BJ (cell line): Measurements from ENCODE around the gene CLTC. TPM values are rescaled to one million over a fixed set of nuclear protein-coding genes. Genes with fewer than 3 reads are reported as not detected.

Experiments
- CTCF ChIA-PET: fragments of 350-600 bp; formaldehyde crosslinking; extraction: SDS; loops from one replicate; lab custom pipeline; 2021; ENCODE audit warnings: antibody characterized with exemption, inconsistent platforms; lab: Yijun Ruan, JAX
- POLR2A ChIA-PET: fragments of 300-600 bp; sonication (Branson Sonifier 250); formaldehyde crosslinking; extraction: SDS; loops from one replicate; lab custom pipeline; 2021; ENCODE audit warnings: antibody characterized with exemption; lab: Charles Lee
- DNase-seq: peaks from one replicate; pipeline ENCODE4 v3.0.0-alpha.2; 2011; ENCODE audit warnings: low read depth
- H3K27me3 ChIP-seq: 2 replicates; pipeline ENCODE4 v1.6.0; 2011; ENCODE audit warnings: low read length; ENCODE audit not compliant: control insufficient read depth, insufficient read depth
- H3K36me3 ChIP-seq: 2 replicates; pipeline ENCODE4 v1.5.1; 2011; ENCODE audit warnings: low read length; ENCODE audit not compliant: control insufficient read depth, insufficient read depth
- H3K4me3 ChIP-seq: 2 replicates; pipeline ENCODE4 v1.5.1; 2011; ENCODE audit warnings: low read depth, mild to moderate bottlenecking, control low read depth, low read length
- polyA plus RNA-seq: library from polyadenylated mRNA; depleted of rRNA; stranded (reverse); fragments of >200 nt; gene quantifications from 2 replicates; pipeline ENCODE4 v1.2.3, GENCODE V29; 2011; rRNA removed
- TF ChIP-seq, protein P1 (sequence below): IDR thresholded peaks from 2 replicates; pipeline ENCODE4 v1.5.1; 2011; ENCODE audit warnings: low read depth, mild to moderate bottlenecking, control low read depth, inconsistent platforms, low read length, moderate library complexity; ENCODE audit not compliant: insufficient read depth

The CLTC gene
- polyA plus RNA-seq, 1 experiment: 149 TPM

- ChIA-PET CTCF (interaction anchor here (0.8 to 2.5 kb wide), 4 partner anchors 12 to 179 kb away, joined by 3 to 12 read pairs (median 4); no protein-coding TSS in a partner anchor), POLR2A (no interaction called here)
- H3K36me3 ChIP-seq: no peaks in the 10 kb centered on the region
- H3K4me3 ChIP-seq: no peak overlapping the region
- no peaks in the 10 kb centered on the region for H3K27me3 ChIP-seq
- TF ChIP-seq, protein P1, sequence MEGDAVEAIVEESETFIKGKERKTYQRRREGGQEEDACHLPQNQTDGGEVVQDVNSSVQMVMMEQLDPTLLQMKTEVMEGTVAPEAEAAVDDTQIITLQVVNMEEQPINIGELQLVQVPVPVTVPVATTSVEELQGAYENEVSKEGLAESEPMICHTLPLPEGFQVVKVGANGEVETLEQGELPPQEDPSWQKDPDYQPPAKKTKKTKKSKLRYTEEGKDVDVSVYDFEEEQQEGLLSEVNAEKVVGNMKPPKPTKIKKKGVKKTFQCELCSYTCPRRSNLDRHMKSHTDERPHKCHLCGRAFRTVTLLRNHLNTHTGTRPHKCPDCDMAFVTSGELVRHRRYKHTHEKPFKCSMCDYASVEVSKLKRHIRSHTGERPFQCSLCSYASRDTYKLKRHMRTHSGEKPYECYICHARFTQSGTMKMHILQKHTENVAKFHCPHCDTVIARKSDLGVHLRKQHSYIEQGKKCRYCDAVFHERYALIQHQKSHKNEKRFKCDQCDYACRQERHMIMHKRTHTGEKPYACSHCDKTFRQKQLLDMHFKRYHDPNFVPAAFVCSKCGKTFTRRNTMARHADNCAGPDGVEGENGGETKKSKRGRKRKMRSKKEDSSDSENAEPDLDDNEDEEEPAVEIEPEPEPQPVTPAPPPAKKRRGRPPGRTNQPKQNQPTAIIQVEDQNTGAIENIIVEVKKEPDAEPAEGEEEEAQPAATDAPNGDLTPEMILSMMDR: no peak
- DNase-seq: no peak
These were observed 114.5 kb downstream of the CLTC start for GRCh38 chr17:59734226-59734625.

DNA sequence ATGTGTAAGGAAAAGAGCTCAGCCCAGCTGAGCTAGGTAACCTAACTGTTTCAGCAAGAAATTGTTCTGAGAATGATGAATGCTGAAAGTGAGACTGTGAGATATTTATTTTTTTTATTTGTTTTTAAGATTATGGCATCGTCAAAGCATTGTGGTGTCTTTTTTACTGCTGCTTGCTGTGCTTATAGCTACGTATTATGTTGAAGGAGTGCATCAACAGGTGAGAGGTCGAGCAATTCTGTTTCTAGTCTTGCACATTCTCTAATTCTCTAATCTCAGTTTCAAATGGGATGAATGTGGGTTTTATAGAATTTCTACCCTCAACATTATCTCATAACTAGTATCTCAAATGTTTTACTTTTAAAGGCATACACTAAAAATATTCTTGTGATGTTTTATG, 117.6 kb downstream of the CLTC start:
- POLR2A ChIA-PET: no interaction called here
- no peaks in the 10 kb centered on the region for H3K36me3 ChIP-seq
- no peak for DNase-seq
- CTCF ChIA-PET: interaction anchor here (1.2 to 1.6 kb wide), 3 partner anchors 9 to 301 kb away, joined by 3 to 5 read pairs (median 3); no protein-coding TSS in a partner anchor
- TF ChIP-seq, protein P1: no peak
- no peaks in the 10 kb centered on the region for H3K27me3 ChIP-seq
- no peak overlapping the region for H3K4me3 ChIP-seq

- H3K27me3 ChIP-seq: no peaks in the 10 kb centered on the region
- ChIA-PET POLR2A (no interaction called here), CTCF (interaction anchor here (0.5 to 2.3 kb wide), 3 partner anchors 12 to 95 kb away, joined by 3 to 9 read pairs (median 4); no protein-coding TSS in a partner anchor)
- TF ChIP-seq, protein P1: no peak
- no peak overlapping the region for H3K4me3 ChIP-seq
- no peaks in the 10 kb centered on the region for H3K36me3 ChIP-seq
- DNase-seq: no peak
These were observed 124.1 kb downstream of the CLTC start for GRCh38 chr17:59743842-59744241.

DNA sequence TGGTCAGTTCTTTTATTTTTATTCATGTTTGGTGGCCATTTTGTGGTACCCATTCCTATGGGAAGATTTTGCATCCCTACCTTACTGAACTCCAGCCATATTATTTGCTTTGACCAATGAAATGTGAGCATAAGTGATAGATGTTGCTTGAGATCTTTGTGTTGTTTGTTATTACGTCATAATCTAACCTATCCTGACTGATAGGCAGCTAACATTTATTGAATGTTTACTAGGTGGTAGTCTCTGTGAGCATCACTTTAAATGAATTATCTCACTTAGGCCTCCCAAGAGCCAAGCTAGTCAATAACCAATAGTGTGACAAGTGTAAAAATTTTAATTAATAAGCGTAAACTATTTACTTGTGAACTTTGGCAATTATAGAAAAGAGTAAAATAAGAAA, 125.3 kb downstream of the CLTC start:
- no peaks in the 10 kb centered on the region for H3K27me3 ChIP-seq
- TF ChIP-seq, protein P1: no peak
- no peak for DNase-seq
- H3K4me3 ChIP-seq: no peak overlapping the region
- ChIA-PET CTCF (interaction anchor here (0.6 to 2.1 kb wide), 4 partner anchors 24 to 118 kb away, joined by 3 to 7 read pairs (median 4); no protein-coding TSS in a partner anchor), POLR2A (no interaction called here)
- H3K36me3 ChIP-seq: no peaks in the 10 kb centered on the region

Other genes with a start within 250 kb of the CLTC start
- 19.0 and 37.7 TPM in 2 replicates for gene DHX40, start 54.3 kb upstream of the CLTC start, polyA plus RNA-seq
- gene PTRH2, start 87.5 kb downstream of the CLTC start, polyA plus RNA-seq: 31.4 and 42.4 TPM in 2 replicates
- gene VMP1, start 87.8 kb downstream of the CLTC start, polyA plus RNA-seq: 105 and 186 TPM in 2 replicates